22Rv1 (cell line): Measurements from ENCODE around the gene FAM3C.

ENCODE experiments used
- ZFX ChIP-seq: fragments of 450-650 bp; IDR thresholded peaks from 2 replicates; pipeline ENCODE4 v1.6.1; 2017; ENCODE audit warnings: antibody characterized with exemption, borderline replicate concordance
- TF ChIP-seq, protein P1 (sequence below): fragments of 450-650 bp; IDR thresholded peaks from 2 replicates; pipeline ENCODE4 v1.5.1; 2017; ENCODE audit warnings: mild to moderate bottlenecking

- TF ChIP-seq, protein P1, sequence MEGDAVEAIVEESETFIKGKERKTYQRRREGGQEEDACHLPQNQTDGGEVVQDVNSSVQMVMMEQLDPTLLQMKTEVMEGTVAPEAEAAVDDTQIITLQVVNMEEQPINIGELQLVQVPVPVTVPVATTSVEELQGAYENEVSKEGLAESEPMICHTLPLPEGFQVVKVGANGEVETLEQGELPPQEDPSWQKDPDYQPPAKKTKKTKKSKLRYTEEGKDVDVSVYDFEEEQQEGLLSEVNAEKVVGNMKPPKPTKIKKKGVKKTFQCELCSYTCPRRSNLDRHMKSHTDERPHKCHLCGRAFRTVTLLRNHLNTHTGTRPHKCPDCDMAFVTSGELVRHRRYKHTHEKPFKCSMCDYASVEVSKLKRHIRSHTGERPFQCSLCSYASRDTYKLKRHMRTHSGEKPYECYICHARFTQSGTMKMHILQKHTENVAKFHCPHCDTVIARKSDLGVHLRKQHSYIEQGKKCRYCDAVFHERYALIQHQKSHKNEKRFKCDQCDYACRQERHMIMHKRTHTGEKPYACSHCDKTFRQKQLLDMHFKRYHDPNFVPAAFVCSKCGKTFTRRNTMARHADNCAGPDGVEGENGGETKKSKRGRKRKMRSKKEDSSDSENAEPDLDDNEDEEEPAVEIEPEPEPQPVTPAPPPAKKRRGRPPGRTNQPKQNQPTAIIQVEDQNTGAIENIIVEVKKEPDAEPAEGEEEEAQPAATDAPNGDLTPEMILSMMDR: no peak
- no peak for TF ChIP-seq ZFX
Measured at GRCh38 chr7:121410829-121411596, 14.9 kb upstream of the FAM3C start.
